Lower lobe of right lung (tissue), 2 donors: ENCODE measurements around the gene ZNF212. TPM values are rescaled to one million over a fixed set of nuclear protein-coding genes. Genes with fewer than 3 reads are reported as not detected.

Experiments used
- ATAC-seq, 2 donors: fragments of 200-7000 bp; cut with Tn5 transposase; one replicate each; pipeline ENCODE4 v1.9.1; 2020 to 2022; ENCODE audit warnings: mild to moderate bottlenecking in 2 of 2, moderate library complexity in 2 of 2
- DNase-seq: peaks from one replicate; pipeline ENCODE4 v3.0.0-alpha.2; 2020
- H3K27ac ChIP-seq: fragments of 200-600 bp; one replicate; pipeline ENCODE4 v1.8.0; 2022
- H3K27me3 ChIP-seq: fragments of 200-600 bp; one replicate; pipeline ENCODE4 v1.8.0; 2022; ENCODE audit warnings: low read depth
- H3K36me3 ChIP-seq: fragments of 200-600 bp; one replicate; pipeline ENCODE4 v1.8.0; 2022; ENCODE audit warnings: mild to moderate bottlenecking
- H3K4me1 ChIP-seq: fragments of 200-600 bp; one replicate; pipeline ENCODE4 v1.8.0; 2022
- H3K4me3 ChIP-seq: fragments of 200-600 bp; one replicate; pipeline ENCODE4 v1.8.0; 2022; ENCODE audit warnings: mild to moderate bottlenecking
- H3K9me3 ChIP-seq: fragments of 200-600 bp; one replicate; pipeline ENCODE4 v1.8.0; 2022
- CTCF ChIP-seq: fragments of 200-600 bp; IDR thresholded peaks from one replicate; pipeline ENCODE4 v1.8.0; 2022; ENCODE audit warnings: antibody characterized with exemption, mild to moderate bottlenecking
- intact Hi-C: fragments of 100-400 bp; cut with DNase I; formaldehyde crosslinking; loops from one replicate; pipeline ENCODE4 v1.11.0; 2022
- total RNA-seq: library from RNA; stranded (reverse); fragmentation: NEBNext Ultra II Directional; extraction: Animal tissue kit (Norgen Biotek cat#: 25700); gene quantifications from one replicate; pipeline ENCODE4 v1.2.1, GENCODE V29; 2021
- donor health status: DM: no; HTN: yes; CAD: no; lungs with severe emphysema.

The ZNF212 gene
- total RNA-seq, 1 donor from 2014 or later: 10.5 TPM

- H3K36me3 ChIP-seq: peaks cover 16% of the 10 kb centered on the region
- no peaks in the 10 kb centered on the region for H3K27me3 ChIP-seq
- intact Hi-C loops: no loop called here
- DNase-seq: no peak
- no peak for TF ChIP-seq CTCF
- H3K4me1 ChIP-seq: no peaks in the 10 kb centered on the region
- no peak overlapping the region for H3K4me3 ChIP-seq
- no peaks in the 10 kb centered on the region for H3K9me3 ChIP-seq
- no peak overlapping the region for H3K27ac ChIP-seq
- ATAC-seq: no peak
Observed at GRCh38 chr7:149294634-149295480, 55.4 kb downstream of the ZNF212 start.

- H3K27me3 ChIP-seq: no peaks in the 10 kb centered on the region
- H3K36me3 ChIP-seq: peaks cover 16% of the 10 kb centered on the region
- H3K9me3 ChIP-seq: no peaks in the 10 kb centered on the region
- no peak for DNase-seq
- H3K27ac ChIP-seq: no peak overlapping the region
- no peak overlapping the region for H3K4me3 ChIP-seq
- H3K4me1 ChIP-seq: no peaks in the 10 kb centered on the region
- TF ChIP-seq CTCF: no peak
- ATAC-seq: no peak
- intact Hi-C loops: no loop called here
Observed at GRCh38 chr7:149295481-149295850, 56.0 kb downstream of the ZNF212 start.

GRCh38 chr7:149296368-149296767, 56.9 kb downstream of the ZNF212 start:
- Histone ChIP-seq H3K36me3 (peaks cover 16% of the 10 kb centered on the region), H3K9me3 (no peaks in the 10 kb centered on the region), H3K4me3 (no peak overlapping the region), H3K27ac (no peak overlapping the region), H3K4me1 (no peaks in the 10 kb centered on the region), H3K27me3 (no peaks in the 10 kb centered on the region)
- intact Hi-C loops: no loop called here
- TF ChIP-seq CTCF: no peak
- DNase-seq: no peak
- no peak for ATAC-seq

- Histone ChIP-seq H3K4me3 (no peak overlapping the region), H3K9me3 (no peaks in the 10 kb centered on the region), H3K27ac (no peak overlapping the region), H3K36me3 (peaks cover 16% of the 10 kb centered on the region), H3K27me3 (no peaks in the 10 kb centered on the region), H3K4me1 (no peaks in the 10 kb centered on the region)
- ATAC-seq (no peak), DNase-seq (no peak)
- intact Hi-C loops: no loop called here
- TF ChIP-seq CTCF: no peak
Observed at GRCh38 chr7:149297034-149297755, 57.7 kb downstream of the ZNF212 start.

GRCh38 chr7:149300620-149301285, 61.3 kb downstream of the ZNF212 start:
- ATAC-seq: no peak
- no peaks in the 10 kb centered on the region for H3K4me1 ChIP-seq
- TF ChIP-seq CTCF: no peak
- no peaks in the 10 kb centered on the region for H3K36me3 ChIP-seq
- H3K27ac ChIP-seq: no peak overlapping the region
- intact Hi-C loops: no loop called here
- no peak for DNase-seq
- H3K9me3 ChIP-seq: no peaks in the 10 kb centered on the region
- H3K27me3 ChIP-seq: no peaks in the 10 kb centered on the region
- H3K4me3 ChIP-seq: no peak overlapping the region
